Mesendoderm (in vitro differentiated cells): ENCODE results near the gene CRELD1.

ENCODE experiments used
- DNase-seq: peaks from one replicate; pipeline ENCODE4 v3.0.0; 2013
- H2AK5ac ChIP-seq: 2 replicates; pipeline ENCODE4 v1.6.1; 2013; ENCODE audit warnings: low read length, inconsistent platforms
- H2BK120ac ChIP-seq: 2 replicates; pipeline ENCODE4 v1.6.1; 2013; ENCODE audit warnings: low read depth, mild to moderate bottlenecking, low read length, moderate library complexity, mixed read lengths
- H2BK15ac ChIP-seq: replicated peaks from 2 replicates; pipeline ENCODE4 v1.6.1; 2013; ENCODE audit warnings: low read depth, mild to moderate bottlenecking, moderate library complexity
- H2BK5ac ChIP-seq: 2 replicates; pipeline ENCODE4 v1.6.1; 2013; ENCODE audit warnings: low read length, inconsistent platforms
- H3K18ac ChIP-seq: 2 replicates; pipeline ENCODE4 v1.6.1; 2013; ENCODE audit warnings: mild to moderate bottlenecking, low read length, mixed read lengths
- H3K23ac ChIP-seq: one replicate; pipeline ENCODE4 v1.6.1; 2013; ENCODE audit warnings: low read length
- H3K27ac ChIP-seq: 2 replicates; pipeline ENCODE4 v1.5.1; 2013; ENCODE audit warnings: low read depth, mild to moderate bottlenecking, inconsistent platforms, low read length, moderate library complexity
- H3K27me3 ChIP-seq: 2 replicates; pipeline ENCODE4 v1.6.1; 2013; ENCODE audit warnings: low read length, control low read depth, mild to moderate bottlenecking, inconsistent platforms; ENCODE audit not compliant: insufficient read depth, poor library complexity
- H3K36me3 ChIP-seq: 2 replicates; pipeline ENCODE4 v1.6.1; 2013; ENCODE audit warnings: low read length, inconsistent platforms; ENCODE audit not compliant: control insufficient read depth, insufficient read depth
- H3K4ac ChIP-seq: one replicate; pipeline ENCODE4 v1.6.1; 2013; ENCODE audit warnings: low read depth, mild to moderate bottlenecking, low read length, moderate library complexity
- H3K4me1 ChIP-seq: 2 replicates; pipeline ENCODE4 v1.6.1; 2013; ENCODE audit warnings: low read depth, low read length, inconsistent platforms; ENCODE audit not compliant: control insufficient read depth
- H3K4me2 ChIP-seq: 2 replicates; pipeline ENCODE4 v1.6.1; 2013; ENCODE audit warnings: low read length
- H3K4me3 ChIP-seq: 2 replicates; pipeline ENCODE4 v1.5.1; 2013; ENCODE audit warnings: mild to moderate bottlenecking, low read length
- H3K56ac ChIP-seq: one replicate; pipeline ENCODE4 v1.6.1; 2013; ENCODE audit warnings: low read length
- H3K79me1 ChIP-seq: 2 replicates; pipeline ENCODE4 v1.6.1; 2013; ENCODE audit warnings: low read length, inconsistent platforms
- H3K79me2 ChIP-seq: 2 replicates; pipeline ENCODE4 v1.6.1; 2013; ENCODE audit warnings: mild to moderate bottlenecking, low read length; ENCODE audit not compliant: control insufficient read depth, insufficient read depth
- H3K9ac ChIP-seq: 2 replicates; pipeline ENCODE4 v1.6.1; 2013; ENCODE audit warnings: low read length, inconsistent platforms
- H4K5ac ChIP-seq: one replicate; pipeline ENCODE4 v1.6.1; 2013; ENCODE audit warnings: low read length
- H4K8ac ChIP-seq: one replicate; pipeline ENCODE4 v1.6.1; 2013; ENCODE audit warnings: low read depth, mild to moderate bottlenecking, control low read depth, low read length, moderate library complexity
- WGBS: extraction: QIAGEN DNeasy Blood & Tissue Kit; methylation state at CpG from one replicate; pipeline ENCODE4 v1.1.7; 2013; ENCODE audit warnings: low lambda C conversion rate, missing lambda C conversion rate; ENCODE audit not compliant: insufficient coverage; ENCODE audit errors: extremely low coverage; 5-methylcytosine and 5-hydroxymethylcytosine counted together

Gene CRELD1

DNA sequence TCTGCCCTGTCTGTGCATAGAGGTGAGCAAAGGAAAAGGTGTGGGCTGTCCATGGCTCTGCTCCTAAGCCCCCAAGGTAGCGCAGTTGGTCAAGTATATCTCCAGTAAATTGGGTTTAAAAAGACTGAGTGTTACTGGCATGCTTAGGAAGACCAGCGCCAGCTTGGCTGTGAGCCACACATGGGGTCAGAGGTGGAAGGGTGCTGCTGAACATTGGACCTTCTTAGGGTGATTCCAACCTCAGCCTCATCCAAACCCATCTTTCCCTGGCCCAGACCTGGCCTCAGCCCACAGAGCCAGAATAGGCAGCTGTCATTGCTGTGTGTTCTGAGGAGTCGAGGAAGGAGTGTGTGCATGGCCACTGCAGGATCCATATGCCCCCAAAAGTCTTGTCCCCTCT is 25.3 kb upstream of the CRELD1 start:
- H2BK15ac ChIP-seq = no peak overlapping the region
- H3K27ac ChIP-seq = no peak overlapping the region
- H3K36me3 ChIP-seq = no peaks in the 10 kb centered on the region
- H3K4me3 ChIP-seq = no peak overlapping the region
- H3K4ac ChIP-seq = no peak overlapping the region
- no peak for DNase-seq
- no peak overlapping the region for H3K23ac ChIP-seq
- H3K56ac ChIP-seq = no peak overlapping the region
- no peak overlapping the region for H3K9ac ChIP-seq
- no peak overlapping the region for H2BK120ac ChIP-seq
- H4K5ac ChIP-seq = no peak overlapping the region
- H3K4me1 ChIP-seq = peaks cover 2% of the 10 kb centered on the region
- H2BK5ac ChIP-seq = no peak overlapping the region
- H2AK5ac ChIP-seq = no peak overlapping the region
- no peak overlapping the region for H3K18ac ChIP-seq
- H3K4me2 ChIP-seq = no peak overlapping the region
- H3K27me3 ChIP-seq = no peaks in the 10 kb centered on the region
- H3K79me1 ChIP-seq = no peaks in the 10 kb centered on the region
- H3K79me2 ChIP-seq = no peaks in the 10 kb centered on the region
- no peak overlapping the region for H4K8ac ChIP-seq
- WGBS = no CpG with 5 or more reads among the region's 3 CpGs

DNA sequence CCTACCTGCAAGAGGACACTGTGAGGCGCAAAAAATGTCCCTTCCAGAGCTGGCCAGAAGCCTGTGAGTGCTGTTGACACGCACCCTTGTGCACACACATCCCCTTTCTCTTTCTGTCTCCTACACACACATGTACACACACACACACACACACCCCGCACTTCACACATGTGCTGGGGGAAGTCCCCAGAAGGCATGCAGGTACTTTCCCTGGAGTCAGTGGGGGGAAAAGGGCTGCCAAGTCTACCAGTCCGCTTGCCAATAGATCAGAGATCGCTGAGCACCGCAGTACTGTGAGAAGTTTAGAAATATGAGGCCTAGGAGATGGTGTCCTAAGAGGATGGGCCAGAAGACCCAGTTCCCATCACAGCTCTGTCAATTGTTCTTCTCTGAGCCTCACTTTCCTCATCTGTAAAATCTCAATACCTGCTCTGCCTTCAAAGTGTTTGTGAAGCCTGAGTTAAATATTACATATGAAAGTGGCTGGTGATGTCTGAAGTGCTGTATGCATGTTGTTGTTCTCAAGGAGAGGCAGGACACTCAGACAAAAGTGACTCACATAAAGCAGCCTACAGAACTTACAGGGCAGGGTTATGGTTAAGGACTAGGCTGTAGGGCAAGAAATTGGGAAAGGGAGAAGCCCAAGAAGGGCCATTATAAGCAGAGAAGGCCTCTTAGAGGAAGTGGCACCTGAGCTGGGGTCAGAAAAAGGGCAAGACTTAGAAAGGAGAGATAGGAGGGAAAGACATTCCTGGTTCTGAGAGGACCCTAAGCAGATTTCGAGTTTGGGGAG is 24.2 kb upstream of the CRELD1 start:
- Histone ChIP-seq H3K4me3 (no peak overlapping the region), H3K4me1 (no peaks in the 10 kb centered on the region), H2BK15ac (no peak overlapping the region), H3K79me1 (no peaks in the 10 kb centered on the region), H3K4ac (no peak overlapping the region), H3K27me3 (no peaks in the 10 kb centered on the region), H3K4me2 (no peak overlapping the region), H3K79me2 (no peaks in the 10 kb centered on the region), H3K27ac (no peak overlapping the region), H2AK5ac (no peak overlapping the region), H3K18ac (no peak overlapping the region), H3K23ac (no peak overlapping the region), H4K8ac (no peak overlapping the region), H2BK120ac (no peak overlapping the region), H4K5ac (no peak overlapping the region), H3K56ac (no peak overlapping the region), H2BK5ac (no peak overlapping the region), H3K36me3 (no peaks in the 10 kb centered on the region), H3K9ac (no peak overlapping the region)
- DNase-seq = no peak
- no CpG with 5 or more reads among the region's 7 CpGs for WGBS

DNA sequence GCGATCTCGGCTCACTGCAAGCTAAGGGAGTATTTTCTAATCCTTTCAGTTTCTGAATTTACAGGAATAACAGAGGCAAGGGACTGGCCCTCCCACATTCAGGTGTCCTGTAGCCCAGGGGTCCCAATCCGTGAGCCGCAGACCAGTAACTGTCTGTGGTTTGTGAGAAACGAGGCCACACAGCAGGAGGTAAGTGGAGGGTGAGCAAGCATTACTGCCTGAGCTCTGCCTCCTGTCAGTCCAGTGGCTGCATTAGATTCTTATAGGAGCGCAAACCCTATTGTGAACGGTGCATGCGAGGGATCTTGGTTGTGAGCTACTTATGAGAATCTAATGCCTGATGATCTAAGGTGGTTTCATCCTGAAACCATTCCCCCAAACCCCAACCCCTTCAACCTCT is 21.8 kb upstream of the CRELD1 start:
- Histone ChIP-seq H3K27me3 (no peaks in the 10 kb centered on the region), H3K79me2 (no peaks in the 10 kb centered on the region), H3K4me2 (no peak overlapping the region), H3K36me3 (no peaks in the 10 kb centered on the region), H3K18ac (no peak overlapping the region), H2BK120ac (no peak overlapping the region), H3K4ac (no peak overlapping the region), H2AK5ac (no peak overlapping the region), H3K9ac (no peak overlapping the region), H2BK15ac (no peak overlapping the region), H3K4me1 (peaks cover 2% of the 10 kb centered on the region), H4K8ac (no peak overlapping the region), H2BK5ac (no peak overlapping the region), H3K4me3 (no peak overlapping the region), H3K27ac (no peak overlapping the region), H3K79me1 (no peaks in the 10 kb centered on the region), H3K23ac (no peak overlapping the region), H4K5ac (no peak overlapping the region), H3K56ac (no peak overlapping the region)
- no peak for DNase-seq
- WGBS = no CpG with 5 or more reads among the region's 8 CpGs

DNA sequence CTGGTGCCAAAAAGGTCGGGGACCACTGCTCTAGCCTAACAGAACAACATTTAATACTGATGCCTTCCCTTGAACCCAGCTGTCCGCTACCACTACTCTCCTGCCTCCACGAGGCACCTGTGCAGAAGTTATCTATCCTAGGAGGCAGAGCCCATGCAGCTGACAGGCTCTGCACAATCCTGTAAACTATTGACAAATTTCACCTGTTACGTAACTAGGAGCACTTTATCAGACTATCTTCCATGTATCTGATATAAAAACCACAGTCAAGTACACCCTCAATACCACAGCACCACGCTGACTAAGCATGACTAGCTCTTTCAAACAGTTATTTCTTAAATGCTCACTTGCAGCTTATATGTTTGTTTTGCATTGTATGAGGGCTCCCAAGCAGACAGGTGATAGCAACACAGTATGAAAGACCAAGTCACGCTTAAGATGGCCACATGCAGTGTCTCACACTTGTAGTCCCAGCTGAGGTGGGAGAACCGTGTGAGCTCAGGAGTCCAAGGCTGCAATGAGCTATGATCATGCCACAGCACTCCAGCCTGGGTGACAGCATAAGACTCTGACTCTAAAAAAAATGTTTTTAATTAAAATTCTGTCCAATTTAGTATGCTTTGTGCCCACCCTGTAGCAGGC is 21.2 kb upstream of the CRELD1 start:
- no peak overlapping the region for H4K5ac ChIP-seq
- no peak for DNase-seq

DNA sequence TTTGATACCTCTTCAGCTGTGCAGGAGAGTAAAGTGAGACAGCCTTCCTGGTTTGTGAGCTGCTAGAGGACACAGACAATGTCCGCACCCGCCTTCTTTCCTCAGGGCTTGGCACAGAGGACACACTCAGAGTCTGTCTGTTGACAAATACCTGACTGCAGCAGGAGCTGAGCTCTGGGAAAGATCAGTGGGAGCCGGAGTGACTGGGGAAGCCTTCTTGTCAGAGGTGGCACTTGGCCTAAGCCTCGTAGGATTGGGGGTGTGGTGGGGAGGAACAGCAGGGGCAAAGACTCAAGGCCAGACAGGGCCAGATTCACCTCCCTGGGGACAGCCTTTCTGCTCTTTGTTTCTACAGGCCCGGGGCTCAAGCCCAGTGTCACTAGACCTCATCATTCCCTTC is 20.0 kb upstream of the CRELD1 start:
- no CpG with 5 or more reads among the region's 5 CpGs for WGBS
- Histone ChIP-seq H3K36me3 (no peaks in the 10 kb centered on the region), H2AK5ac (no peak overlapping the region), H3K4me2 (no peak overlapping the region), H2BK15ac (no peak overlapping the region), H3K23ac (no peak overlapping the region), H4K5ac (no peak overlapping the region), H3K79me2 (no peaks in the 10 kb centered on the region), H3K56ac (no peak overlapping the region), H2BK5ac (no peak overlapping the region), H3K18ac (no peak overlapping the region), H3K27ac (no peak overlapping the region), H3K9ac (no peak overlapping the region), H4K8ac (no peak overlapping the region), H3K4me1 (peaks cover 3% of the 10 kb centered on the region), H3K27me3 (no peaks in the 10 kb centered on the region), H3K4me3 (no peak overlapping the region), H3K79me1 (no peaks in the 10 kb centered on the region), H3K4ac (no peak overlapping the region), H2BK120ac (no peak overlapping the region)
- no peak for DNase-seq

More for the DNA sequence above, 21.2 kb upstream of the CRELD1 start:
- no peaks in the 10 kb centered on the region for H3K27me3 ChIP-seq
- no peak overlapping the region for H2AK5ac ChIP-seq
- no peak overlapping the region for H3K4me2 ChIP-seq
- H2BK120ac ChIP-seq = no peak overlapping the region
- no peak overlapping the region for H3K4me3 ChIP-seq
- no peak overlapping the region for H3K27ac ChIP-seq
- no peaks in the 10 kb centered on the region for H3K79me1 ChIP-seq
- H4K8ac ChIP-seq = no peak overlapping the region
- H3K79me2 ChIP-seq = no peaks in the 10 kb centered on the region
- no peak overlapping the region for H3K4ac ChIP-seq
- H3K4me1 ChIP-seq = peaks cover 3% of the 10 kb centered on the region
- no peak overlapping the region for H3K56ac ChIP-seq
- H2BK15ac ChIP-seq = no peak overlapping the region
- no peak overlapping the region for H2BK5ac ChIP-seq
- H3K9ac ChIP-seq = no peak overlapping the region
- H3K18ac ChIP-seq = no peak overlapping the region
- H3K36me3 ChIP-seq = no peaks in the 10 kb centered on the region
- no peak overlapping the region for H3K23ac ChIP-seq
- WGBS = no CpG with 5 or more reads among the region's 7 CpGs
